ENCODE results near the gene ASMTL.
"Not testable (repeated sequence)": the region's sequence is repeated elsewhere in the genome, so short reads cannot be mapped to it uniquely, and the experiment has no call there.

Gene ASMTL

DNA sequence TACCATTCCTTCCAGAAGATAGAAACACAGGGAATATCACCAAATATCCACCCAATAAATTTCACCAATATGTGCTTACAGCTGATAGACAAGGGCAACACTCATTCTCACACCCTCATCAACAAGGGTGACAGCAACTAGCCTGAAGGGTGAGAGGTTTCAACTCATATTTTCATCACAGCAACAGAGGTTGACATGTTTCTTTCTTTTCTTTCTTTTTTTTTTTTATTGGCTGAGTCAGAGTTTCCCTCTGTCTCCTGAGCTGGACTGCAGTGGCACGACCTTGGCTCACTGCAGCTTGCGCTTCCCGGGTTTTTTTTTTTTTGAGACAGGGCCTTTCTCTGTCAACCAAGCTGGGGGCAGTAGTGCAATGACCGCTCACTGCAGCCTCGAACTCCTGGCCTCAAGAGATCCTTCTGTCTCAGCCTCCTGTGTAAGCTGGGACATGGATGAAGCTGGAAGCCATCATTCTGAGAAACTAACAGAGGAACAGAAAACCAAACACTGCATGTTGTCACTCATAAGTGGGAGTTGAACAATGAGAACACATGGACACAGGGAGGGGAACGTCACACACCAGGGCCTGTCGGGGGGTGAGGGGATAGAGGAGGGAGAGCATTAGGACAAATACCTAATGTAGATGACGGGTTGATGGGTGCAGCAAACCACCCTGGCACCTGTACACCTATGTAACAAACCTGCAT lies 27.5 kb upstream of the ASMTL start:
- Histone ChIP-seq H3K9ac (ENCODE audit: low read depth, low read length) (no peak overlapping the region), H3K36me3 (ENCODE audit: insufficient read depth, low read depth, low read length) (no peaks in the 10 kb centered on the region), H3K4me1 (ENCODE audit: insufficient read depth, low read length) (peaks cover 8% of the 10 kb centered on the region), H3K9me3 (ENCODE audit: insufficient read depth, low read depth, low read length) (no peaks in the 10 kb centered on the region), H3K27ac (ENCODE audit: low read length) (no peak overlapping the region), H3K4me3 (ENCODE audit: low read length) (no peak overlapping the region), H3K27me3 (ENCODE audit: insufficient read depth, low read length) (peaks cover 6% of the 10 kb centered on the region; the same call in 1 of the 2 replicates)

DNA sequence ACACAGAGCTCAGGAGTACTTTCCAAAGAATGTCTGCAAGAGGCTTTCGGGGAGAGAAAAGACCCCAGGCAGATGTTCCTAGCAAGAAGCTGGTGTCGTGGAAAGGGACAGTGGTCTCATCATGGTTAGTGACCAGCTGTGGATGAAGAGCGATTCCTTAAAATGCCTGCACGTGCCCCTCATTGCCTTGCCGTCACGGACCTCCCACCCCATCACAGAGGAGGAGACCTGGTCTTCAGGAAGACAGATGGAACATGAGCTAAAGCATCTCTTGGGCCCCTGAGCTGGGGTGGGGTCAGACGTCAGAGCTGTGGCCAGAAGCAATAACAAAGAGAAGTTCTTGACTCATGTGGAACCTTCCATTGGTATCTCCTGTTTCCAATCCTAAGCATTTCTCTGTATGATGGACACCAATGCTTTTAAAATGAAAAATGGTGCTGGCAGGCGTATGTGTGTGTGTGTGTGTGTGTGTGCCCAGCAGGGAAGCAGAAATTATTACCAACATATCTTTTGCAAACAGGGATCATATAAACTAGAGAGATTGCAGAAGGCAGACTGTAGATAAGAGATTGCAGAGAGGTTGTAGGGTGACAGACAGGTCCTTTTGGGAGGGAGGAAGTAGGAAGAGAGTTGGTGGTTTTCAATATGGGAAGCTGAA lies 25.2 kb upstream of the ASMTL start:
- H3K4me1 ChIP-seq (ENCODE audit: insufficient read depth, low read length) = peaks cover 8% of the 10 kb centered on the region
- H3K27me3 ChIP-seq (ENCODE audit: insufficient read depth, low read length) = peaks cover 6% of the 10 kb centered on the region; the same call in 1 of the 2 replicates
- H3K9me3 ChIP-seq (ENCODE audit: insufficient read depth, low read depth, low read length) = no peaks in the 10 kb centered on the region
- no peak overlapping the region for H3K9ac ChIP-seq (ENCODE audit: low read depth, low read length)
- H3K36me3 ChIP-seq (ENCODE audit: insufficient read depth, low read depth, low read length) = no peaks in the 10 kb centered on the region
- no peak overlapping the region for H3K27ac ChIP-seq (ENCODE audit: low read length)
- no peak overlapping the region for H3K4me3 ChIP-seq (ENCODE audit: low read length)

DNA sequence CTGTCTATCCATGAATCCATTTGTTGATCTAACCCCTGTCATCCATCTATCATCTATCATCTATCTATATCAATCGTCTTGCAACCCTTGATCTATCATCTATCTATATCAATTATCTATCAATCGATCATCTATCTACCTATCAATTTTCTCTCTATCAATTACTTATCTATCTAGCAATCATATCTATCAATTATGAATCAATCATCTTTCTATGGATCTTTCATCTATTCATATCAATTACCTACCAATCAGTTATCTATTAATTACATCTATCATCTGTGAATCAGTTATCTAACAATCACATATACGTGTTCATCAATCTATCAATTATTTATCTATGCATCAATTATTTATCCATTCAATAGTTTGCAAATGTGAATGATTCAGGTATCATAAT lies 24.5 kb upstream of the ASMTL start:
- Histone ChIP-seq H3K27ac (ENCODE audit: low read length) (no peak overlapping the region), H3K27me3 (ENCODE audit: insufficient read depth, low read length) (peaks cover 6% of the 10 kb centered on the region; the same call in 1 of the 2 replicates), H3K9ac (ENCODE audit: low read depth, low read length) (no peak overlapping the region), H3K4me1 (ENCODE audit: insufficient read depth, low read length) (peaks cover 8% of the 10 kb centered on the region), H3K4me3 (ENCODE audit: low read length) (no peak overlapping the region), H3K9me3 (ENCODE audit: insufficient read depth, low read depth, low read length) (no peaks in the 10 kb centered on the region), H3K36me3 (ENCODE audit: insufficient read depth, low read depth, low read length) (no peaks in the 10 kb centered on the region)

DNA sequence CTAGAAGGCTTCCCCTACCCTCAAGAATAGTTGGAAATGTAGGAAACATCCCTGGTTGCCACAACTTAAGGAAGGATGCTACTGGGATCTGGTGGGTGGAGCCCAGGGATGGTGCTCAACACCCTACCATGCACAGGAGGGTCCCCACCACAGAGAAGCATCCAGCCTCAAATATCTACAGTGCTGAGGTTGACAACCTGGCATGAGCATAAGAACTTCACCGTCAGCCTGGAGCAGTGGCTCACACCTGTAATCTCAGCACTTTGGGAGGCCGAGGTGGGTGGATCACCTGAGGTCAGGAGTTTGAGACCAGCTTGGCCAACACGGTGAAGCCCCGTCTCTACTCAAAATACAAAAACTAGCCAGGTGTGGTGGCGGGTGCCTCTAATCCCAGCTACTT lies 24.0 kb upstream of the ASMTL start:
- Histone ChIP-seq H3K9ac (ENCODE audit: low read depth, low read length) (no peak overlapping the region), H3K36me3 (ENCODE audit: insufficient read depth, low read depth, low read length) (no peaks in the 10 kb centered on the region), H3K27me3 (ENCODE audit: insufficient read depth, low read length) (peaks cover 6% of the 10 kb centered on the region; the same call in 1 of the 2 replicates), H3K4me1 (ENCODE audit: insufficient read depth, low read length) (peaks cover 3% of the 10 kb centered on the region), H3K9me3 (ENCODE audit: insufficient read depth, low read depth, low read length) (no peaks in the 10 kb centered on the region), H3K4me3 (ENCODE audit: low read length) (no peak overlapping the region), H3K27ac (ENCODE audit: low read length) (no peak overlapping the region)

DNA sequence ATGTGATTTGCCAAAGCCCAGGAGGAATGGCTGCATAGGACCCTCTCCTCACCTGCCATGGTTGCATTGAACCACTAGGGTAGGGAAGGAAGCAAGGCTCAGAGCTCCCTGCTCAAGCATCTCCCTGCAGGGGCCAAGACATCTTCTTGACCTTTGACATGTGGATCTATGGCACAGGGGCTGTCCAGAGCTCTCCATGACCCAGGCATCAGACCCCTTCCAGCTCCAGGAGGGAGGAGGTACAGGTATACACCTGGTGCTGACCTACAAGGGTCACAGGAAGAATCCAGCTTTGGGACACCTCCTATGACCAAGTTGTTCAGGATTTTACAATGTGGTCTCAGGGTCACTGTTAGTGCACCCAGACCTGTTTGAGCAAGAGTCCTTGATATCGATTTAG lies 23.2 kb upstream of the ASMTL start:
- H3K27me3 ChIP-seq (ENCODE audit: insufficient read depth, low read length) = no peaks in the 10 kb centered on the region; the same call in 1 of the 2 replicates
- H3K27ac ChIP-seq (ENCODE audit: low read length) = no peak overlapping the region
- no peaks in the 10 kb centered on the region for H3K9me3 ChIP-seq (ENCODE audit: insufficient read depth, low read depth, low read length)
- H3K4me3 ChIP-seq (ENCODE audit: low read length) = no peak overlapping the region
- no peak overlapping the region for H3K9ac ChIP-seq (ENCODE audit: low read depth, low read length)
- H3K36me3 ChIP-seq (ENCODE audit: insufficient read depth, low read depth, low read length) = no peaks in the 10 kb centered on the region
- no peaks in the 10 kb centered on the region for H3K4me1 ChIP-seq (ENCODE audit: insufficient read depth, low read length)

DNA sequence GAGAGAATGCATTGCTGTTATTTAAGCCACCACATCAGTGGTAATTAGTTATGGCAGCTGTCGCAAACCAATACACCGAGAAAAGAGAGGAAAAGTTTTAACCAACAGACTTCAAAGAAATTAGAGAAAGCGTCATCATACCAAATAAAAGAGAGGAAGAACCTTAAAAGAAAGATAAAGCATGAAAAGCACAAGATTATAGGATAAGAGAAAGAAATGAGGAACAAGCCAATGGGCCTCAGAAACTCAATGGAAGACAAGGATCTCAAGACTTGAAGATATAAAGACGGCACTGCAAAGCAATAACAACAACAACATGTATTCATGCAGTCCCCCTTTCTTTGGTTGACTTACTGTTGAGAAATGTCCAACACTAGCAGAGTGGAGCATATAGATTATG lies 22.8 kb upstream of the ASMTL start:
- Histone ChIP-seq H3K36me3 (ENCODE audit: insufficient read depth, low read depth, low read length) (no peaks in the 10 kb centered on the region), H3K9me3 (ENCODE audit: insufficient read depth, low read depth, low read length) (no peaks in the 10 kb centered on the region), H3K4me3 (ENCODE audit: low read length) (no peak overlapping the region), H3K9ac (ENCODE audit: low read depth, low read length) (no peak overlapping the region), H3K4me1 (ENCODE audit: insufficient read depth, low read length) (no peaks in the 10 kb centered on the region), H3K27ac (ENCODE audit: low read length) (no peak overlapping the region), H3K27me3 (ENCODE audit: insufficient read depth, low read length) (no peaks in the 10 kb centered on the region)

DNA sequence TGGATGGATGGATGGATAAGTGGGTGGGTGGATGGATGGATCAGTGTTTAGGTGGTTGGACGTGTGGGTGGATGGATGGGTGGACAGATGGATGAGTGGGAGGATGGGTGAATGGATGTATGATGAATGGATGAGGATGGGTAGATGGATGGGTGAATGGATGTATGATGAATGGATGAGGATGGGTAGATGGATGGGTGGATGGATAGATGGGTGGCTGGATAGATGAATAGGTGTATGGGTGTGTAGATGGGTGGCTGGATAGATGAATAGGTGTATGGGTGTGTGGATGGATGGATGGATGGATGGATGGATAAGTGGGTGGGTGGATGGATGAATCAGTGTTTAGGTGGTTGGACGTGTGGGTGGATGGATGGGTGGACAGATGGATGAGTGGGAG lies 21.9 kb upstream of the ASMTL start:
- not testable (repeated sequence) for H3K4me3 ChIP-seq (ENCODE audit: low read length); H3K27ac ChIP-seq (ENCODE audit: low read length); H3K4me1 ChIP-seq (ENCODE audit: insufficient read depth, low read length); H3K9me3 ChIP-seq (ENCODE audit: insufficient read depth, low read depth, low read length); H3K9ac ChIP-seq (ENCODE audit: low read depth, low read length); H3K27me3 ChIP-seq (ENCODE audit: insufficient read depth, low read length); H3K36me3 ChIP-seq (ENCODE audit: insufficient read depth, low read depth, low read length)

DNA sequence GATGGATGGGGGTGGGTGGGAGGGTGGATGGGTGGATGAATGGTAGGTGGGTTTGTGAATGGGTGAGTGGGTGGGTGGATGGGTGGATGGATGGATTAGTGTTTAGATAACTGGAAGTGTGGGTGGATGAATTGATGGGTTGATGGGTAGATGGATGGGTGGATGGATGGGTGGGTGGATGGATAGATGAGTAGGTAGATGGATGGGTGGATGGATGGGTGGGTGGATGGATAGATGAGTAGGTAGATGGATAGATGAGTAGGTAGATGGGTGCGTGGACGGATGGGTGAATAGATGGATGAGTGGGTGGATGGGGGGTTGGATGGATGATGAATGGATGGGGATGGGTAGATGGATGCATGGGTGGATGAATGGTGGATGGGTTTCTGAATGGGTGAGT lies 20.3 kb upstream of the ASMTL start:
- H3K4me1 ChIP-seq (ENCODE audit: insufficient read depth, low read length) = no peaks in the 10 kb centered on the region
- no peaks in the 10 kb centered on the region for H3K9me3 ChIP-seq (ENCODE audit: insufficient read depth, low read depth, low read length)
- H3K27me3 ChIP-seq (ENCODE audit: insufficient read depth, low read length) = no peaks in the 10 kb centered on the region
- H3K4me3 ChIP-seq (ENCODE audit: low read length) = no peak overlapping the region
- H3K9ac ChIP-seq (ENCODE audit: low read depth, low read length) = no peak overlapping the region
- no peaks in the 10 kb centered on the region for H3K36me3 ChIP-seq (ENCODE audit: insufficient read depth, low read depth, low read length)
- H3K27ac ChIP-seq (ENCODE audit: low read length) = no peak overlapping the region

DNA sequence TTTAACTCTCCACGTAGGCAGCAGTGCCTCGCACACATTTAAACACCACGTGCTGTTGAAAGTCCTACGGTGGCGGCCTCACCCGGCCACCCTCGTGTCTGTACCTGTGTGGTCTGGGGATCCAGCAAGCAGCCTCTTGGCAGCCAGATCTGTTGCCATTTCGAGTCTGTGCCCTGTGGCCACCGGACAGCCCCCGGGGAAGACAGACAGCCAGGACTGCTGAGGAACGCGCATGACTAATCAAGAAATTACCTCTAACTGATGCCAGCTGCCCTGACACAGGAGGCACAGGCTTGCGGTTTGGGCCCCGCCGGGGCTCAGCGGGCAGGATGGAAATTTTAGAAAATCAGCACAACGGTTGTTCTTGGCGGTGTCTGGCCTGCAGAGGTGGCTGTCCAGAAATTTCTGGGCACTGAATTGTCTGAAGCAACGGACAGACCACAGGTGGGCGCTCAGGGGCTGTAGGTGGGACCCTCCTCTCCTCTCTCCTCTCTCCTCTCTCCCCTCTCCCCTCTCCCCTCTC lies 15.6 kb upstream of the ASMTL start:
- Histone ChIP-seq H3K27ac (ENCODE audit: low read length) (no peak overlapping the region), H3K9me3 (ENCODE audit: insufficient read depth, low read depth, low read length) (no peaks in the 10 kb centered on the region), H3K9ac (ENCODE audit: low read depth, low read length) (no peak overlapping the region), H3K4me1 (ENCODE audit: insufficient read depth, low read length) (no peaks in the 10 kb centered on the region), H3K4me3 (ENCODE audit: low read length) (no peak overlapping the region), H3K36me3 (ENCODE audit: insufficient read depth, low read depth, low read length) (no peaks in the 10 kb centered on the region), H3K27me3 (ENCODE audit: insufficient read depth, low read length) (peaks cover 45% of the 10 kb centered on the region; the same call in 1 of the 2 replicates)

DNA sequence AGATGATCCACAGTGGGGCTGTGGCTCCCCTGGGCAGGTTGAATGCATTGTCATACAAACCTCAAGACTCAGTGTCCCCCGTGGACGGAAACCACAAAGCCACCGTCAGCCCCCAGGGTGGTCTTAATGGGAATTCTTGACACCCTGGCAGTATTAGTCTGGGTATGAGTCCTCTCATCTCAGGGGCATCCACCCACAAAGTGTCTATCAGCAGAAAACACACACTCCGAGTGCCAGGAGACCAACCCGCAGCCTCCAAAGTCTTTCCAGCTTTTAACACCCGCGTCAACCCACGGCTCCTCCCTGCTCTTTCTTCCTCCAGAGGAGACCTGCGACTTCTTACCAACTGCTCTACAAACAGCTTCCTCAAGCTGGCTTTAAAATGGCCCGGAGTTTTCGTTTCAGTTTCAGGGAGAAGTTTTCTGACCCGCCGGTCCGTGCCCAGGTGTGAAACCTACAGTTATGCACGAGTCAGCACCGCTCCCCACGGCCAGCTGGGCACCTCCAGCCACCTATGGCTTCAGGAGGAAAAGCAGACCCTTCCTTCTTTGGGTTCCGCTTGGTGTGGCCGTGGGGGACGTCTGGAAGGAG lies 14.4 kb upstream of the ASMTL start:
- no peaks in the 10 kb centered on the region for H3K36me3 ChIP-seq (ENCODE audit: insufficient read depth, low read depth, low read length)
- H3K27ac ChIP-seq (ENCODE audit: low read length) = no peak overlapping the region
- no peaks in the 10 kb centered on the region for H3K9me3 ChIP-seq (ENCODE audit: insufficient read depth, low read depth, low read length)
- H3K4me3 ChIP-seq (ENCODE audit: low read length) = no peak overlapping the region
- no peak overlapping the region for H3K9ac ChIP-seq (ENCODE audit: low read depth, low read length)
- peaks cover 47% of the 10 kb centered on the region; the same call in 1 of the 2 replicates for H3K27me3 ChIP-seq (ENCODE audit: insufficient read depth, low read length)
- H3K4me1 ChIP-seq (ENCODE audit: insufficient read depth, low read length) = no peaks in the 10 kb centered on the region

DNA sequence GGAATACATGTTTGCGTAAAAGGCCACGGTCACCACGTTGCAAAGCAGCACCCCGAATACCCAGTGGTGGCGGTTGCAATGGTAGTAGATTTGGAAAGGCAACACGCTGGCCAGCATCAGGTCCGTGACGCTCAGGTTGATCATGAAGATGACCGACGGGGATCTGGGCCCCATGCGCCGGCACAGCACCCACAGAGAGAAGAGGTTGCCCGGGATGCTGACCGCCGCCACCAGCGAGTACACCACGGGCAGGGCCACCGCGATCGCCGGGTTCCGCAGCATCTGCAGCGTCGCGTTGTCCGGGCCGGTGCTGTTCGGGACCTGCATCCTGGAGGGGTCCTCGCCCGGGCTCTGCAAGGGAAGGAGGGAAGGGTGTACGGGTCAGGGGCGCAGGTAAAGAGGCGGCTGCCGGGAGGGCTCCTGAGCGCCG lies 13.5 kb upstream of the ASMTL start:
- Histone ChIP-seq H3K9ac (ENCODE audit: low read depth, low read length) (no peak overlapping the region), H3K27ac (ENCODE audit: low read length) (no peak overlapping the region), H3K27me3 (ENCODE audit: insufficient read depth, low read length) (peaks cover 47% of the 10 kb centered on the region; the same call in 1 of the 2 replicates), H3K36me3 (ENCODE audit: insufficient read depth, low read depth, low read length) (no peaks in the 10 kb centered on the region), H3K4me1 (ENCODE audit: insufficient read depth, low read length) (no peaks in the 10 kb centered on the region), H3K4me3 (ENCODE audit: low read length) (peak overlapping the region; percentile 43; the same call in 1 of the 2 replicates), H3K9me3 (ENCODE audit: insufficient read depth, low read depth, low read length) (no peaks in the 10 kb centered on the region)

Measured in iPS-20b (cell line).